Measurements from ENCODE around the gene CALHM4.

GRCh38 chr6:116528780-116529179 is 24.8 kb upstream of the CALHM4 start:
- TF ChIP-seq EP300 (IDR thresholded peaks at IDR 0.05) (no peak), ELK1 (IDR thresholded peaks at IDR 0.05; ENCODE audit: low read depth, low read length) (no peak), RNF2 (IDR thresholded peaks at IDR 0.05; ENCODE audit: borderline replicate concordance, low read depth) (no peak), POLR2A (IDR thresholded peaks at IDR 0.05; ENCODE audit: low read length) (no peak), REST (IDR thresholded peaks at IDR 0.05) (no peak), CEBPB (IDR thresholded peaks at IDR 0.05) (no peak)
- TF ChIP-seq, protein P1, sequence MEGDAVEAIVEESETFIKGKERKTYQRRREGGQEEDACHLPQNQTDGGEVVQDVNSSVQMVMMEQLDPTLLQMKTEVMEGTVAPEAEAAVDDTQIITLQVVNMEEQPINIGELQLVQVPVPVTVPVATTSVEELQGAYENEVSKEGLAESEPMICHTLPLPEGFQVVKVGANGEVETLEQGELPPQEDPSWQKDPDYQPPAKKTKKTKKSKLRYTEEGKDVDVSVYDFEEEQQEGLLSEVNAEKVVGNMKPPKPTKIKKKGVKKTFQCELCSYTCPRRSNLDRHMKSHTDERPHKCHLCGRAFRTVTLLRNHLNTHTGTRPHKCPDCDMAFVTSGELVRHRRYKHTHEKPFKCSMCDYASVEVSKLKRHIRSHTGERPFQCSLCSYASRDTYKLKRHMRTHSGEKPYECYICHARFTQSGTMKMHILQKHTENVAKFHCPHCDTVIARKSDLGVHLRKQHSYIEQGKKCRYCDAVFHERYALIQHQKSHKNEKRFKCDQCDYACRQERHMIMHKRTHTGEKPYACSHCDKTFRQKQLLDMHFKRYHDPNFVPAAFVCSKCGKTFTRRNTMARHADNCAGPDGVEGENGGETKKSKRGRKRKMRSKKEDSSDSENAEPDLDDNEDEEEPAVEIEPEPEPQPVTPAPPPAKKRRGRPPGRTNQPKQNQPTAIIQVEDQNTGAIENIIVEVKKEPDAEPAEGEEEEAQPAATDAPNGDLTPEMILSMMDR (IDR thresholded peaks at IDR 0.05): no peak
- TF ChIP-seq, protein P2, sequence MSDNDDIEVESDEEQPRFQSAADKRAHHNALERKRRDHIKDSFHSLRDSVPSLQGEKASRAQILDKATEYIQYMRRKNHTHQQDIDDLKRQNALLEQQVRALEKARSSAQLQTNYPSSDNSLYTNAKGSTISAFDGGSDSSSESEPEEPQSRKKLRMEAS (IDR thresholded peaks at IDR 0.05): no peak
